ENCODE measurements around the gene RFX6.

RFX6 gene

GRCh38 chr6:116973976-116974375 is 96.9 kb downstream of the RFX6 start:
- DNase-seq: no peak

GRCh38 chr6:116974526-116975316 is 97.7 kb downstream of the RFX6 start:
- DNase-seq: no peak

GRCh38 chr6:116975600-116975999 is 98.6 kb downstream of the RFX6 start:
- DNase-seq: no peak

- DNase-seq: no peak
Observed at GRCh38 chr6:116979560-116979959, 102.5 kb downstream of the RFX6 start.

All from CD4-positive, alpha-beta T cell treated with Interleukin-17A for 1 hour (primary cell).